WTC11 (cell line): ENCODE measurements around the gene GNAI3. TPM values are rescaled to one million over a fixed set of nuclear protein-coding genes. Genes with fewer than 3 reads are reported as not detected.

ENCODE experiments used
- ATAC-seq: fragments of 200-7000 bp; cut with Tn5 transposase; 2 replicates; pipeline ENCODE4 v1.10.0; 2021; ENCODE audit warnings: mild to moderate bottlenecking, moderate library complexity
- CTCF ChIA-PET: fragments of 300-600 bp; sonication (Branson Sonifier 250); formaldehyde crosslinking; loops from one replicate; lab custom pipeline; 2021; ENCODE audit warnings: antibody characterized with exemption; lab: Charles Lee
- POLR2A ChIA-PET: fragments of 350-600 bp; sonication (Branson Sonifier 250); formaldehyde crosslinking; loops from one replicate; lab custom pipeline; 2021; ENCODE audit warnings: antibody characterized with exemption; lab: Charles Lee
- DNase-seq: peaks from one replicate; pipeline ENCODE4 v3.0.0; 2021; ENCODE audit warnings: low spot score
- H3K27ac Mint-ChIP-seq: 2 replicates; pipeline ENCODE4 v1.8.0; 2021; ENCODE audit warnings: mixed read lengths
- H3K27me3 Mint-ChIP-seq: 2 replicates; pipeline ENCODE4 v1.8.0; 2021; ENCODE audit warnings: low read depth, mild to moderate bottlenecking, moderate library complexity, mixed read lengths
- H3K36me3 Mint-ChIP-seq: 2 replicates; pipeline ENCODE4 v1.8.0; 2021; ENCODE audit warnings: mixed read lengths
- H3K4me1 Mint-ChIP-seq: 2 replicates; pipeline ENCODE4 v1.8.0; 2022; ENCODE audit warnings: mixed read lengths
- H3K4me3 Mint-ChIP-seq: 2 replicates; pipeline ENCODE4 v1.8.0; 2021; ENCODE audit warnings: mild to moderate bottlenecking, moderate library complexity, mixed read lengths
- H3K9me3 Mint-ChIP-seq: 2 replicates; pipeline ENCODE4 v1.8.0; 2021; ENCODE audit warnings: mixed read lengths
- ESRRA ChIP-seq: sonication (generic); formaldehyde crosslinking; IDR thresholded peaks from 2 replicates; pipeline ENCODE4 v1.8.1; 2022; ENCODE audit warnings: mild to moderate bottlenecking, missing genetic modification reagents, borderline replicate concordance
- NR3C1 ChIP-seq: sonication (generic); formaldehyde crosslinking; conservative IDR thresholded peaks from 2 replicates; pipeline ENCODE4 v1.8.1; 2023; ENCODE audit warnings: low read depth, mild to moderate bottlenecking, missing genetic modification reagents
- RORB ChIP-seq: fragments of 250-450 bp; sonication (Bioruptor Pico); IDR thresholded peaks from 2 replicates; pipeline ENCODE4 v1.9.0; 2021; ENCODE audit warnings: mild to moderate bottlenecking
- SMAD4 ChIP-seq: sonication (generic); formaldehyde crosslinking; IDR thresholded peaks from 2 replicates; pipeline ENCODE4 v1.8.0; 2022; ENCODE audit warnings: mild to moderate bottlenecking, missing genetic modification reagents
- TEAD4 ChIP-seq: sonication (generic); formaldehyde crosslinking; IDR thresholded peaks from 2 replicates; pipeline ENCODE4 v1.8.0; 2022; ENCODE audit warnings: mild to moderate bottlenecking, missing genetic modification reagents
- ZNF138 ChIP-seq: sonication (generic); formaldehyde crosslinking; conservative IDR thresholded peaks from 2 replicates; pipeline ENCODE4 v1.8.1; 2022; ENCODE audit warnings: mild to moderate bottlenecking, moderate library complexity, missing genetic modification reagents
- ZNF263 ChIP-seq: sonication (generic); formaldehyde crosslinking; IDR thresholded peaks from 2 replicates; pipeline ENCODE4 v1.8.1; 2022; ENCODE audit warnings: low read depth, mild to moderate bottlenecking, moderate library complexity, missing genetic modification reagents
- ZNF416 ChIP-seq: fragments of 250-450 bp; sonication (Bioruptor Pico); IDR thresholded peaks from 2 replicates; pipeline ENCODE4 v1.9.0; 2021; ENCODE audit warnings: mild to moderate bottlenecking, inconsistent platforms
- ZNF423 ChIP-seq: fragments of 250-450 bp; sonication (Bioruptor Pico); IDR thresholded peaks from 2 replicates; pipeline ENCODE4 v2.1.2; 2022; ENCODE audit warnings: mild to moderate bottlenecking, moderate library complexity
- ZNF671 ChIP-seq: fragments of 250-450 bp; sonication (Bioruptor Pico); IDR thresholded peaks from 2 replicates; pipeline ENCODE4 v1.8.0; 2021; ENCODE audit warnings: mild to moderate bottlenecking
- total RNA-seq: library from RNA; stranded (reverse); gene quantifications from 3 replicates; pipeline ENCODE4 v1.2.3, GENCODE V29; 2021
- TF ChIP-seq, protein P1 (sequence below): sonication (generic); formaldehyde crosslinking; IDR thresholded peaks from 2 replicates; pipeline ENCODE4 v1.8.1; 2023; ENCODE audit warnings: mild to moderate bottlenecking, moderate library complexity, missing genetic modification reagents
- TF ChIP-seq, protein P2 (sequence below): fragments of 250-450 bp; sonication (Bioruptor Pico); IDR thresholded peaks from 2 replicates; pipeline ENCODE4 v1.9.0; 2021; ENCODE audit warnings: mild to moderate bottlenecking
- TF ChIP-seq, protein P3 (sequence below): fragments of 250-450 bp; sonication (Bioruptor Pico); IDR thresholded peaks from 2 replicates; pipeline ENCODE4 v2.1.2; 2022; ENCODE audit warnings: mild to moderate bottlenecking, moderate library complexity
- TF ChIP-seq, protein P4 (sequence below): fragments of 250-450 bp; sonication (Bioruptor Pico); IDR thresholded peaks from 2 replicates; pipeline ENCODE4 v1.9.0; 2021; ENCODE audit warnings: mild to moderate bottlenecking
- TF ChIP-seq, protein P5 (sequence below): fragments of 250-450 bp; sonication (Bioruptor Pico); IDR thresholded peaks from 2 replicates; pipeline ENCODE4 v1.9.0; 2021; ENCODE audit warnings: mild to moderate bottlenecking, borderline replicate concordance
- TF ChIP-seq, protein P6 (sequence below): sonication (generic); formaldehyde crosslinking; IDR thresholded peaks from 2 replicates; pipeline ENCODE4 v1.8.1; 2022; ENCODE audit warnings: missing genetic modification reagents, borderline replicate concordance
- TF ChIP-seq, protein P7 (sequence below): sonication (generic); formaldehyde crosslinking; IDR thresholded peaks from 2 replicates; pipeline ENCODE4 v1.8.0; 2022; ENCODE audit warnings: mild to moderate bottlenecking, missing genetic modification reagents

Gene GNAI3
- total RNA-seq, 1 experiment from 2014 or later = 7.2 TPM

DNA sequence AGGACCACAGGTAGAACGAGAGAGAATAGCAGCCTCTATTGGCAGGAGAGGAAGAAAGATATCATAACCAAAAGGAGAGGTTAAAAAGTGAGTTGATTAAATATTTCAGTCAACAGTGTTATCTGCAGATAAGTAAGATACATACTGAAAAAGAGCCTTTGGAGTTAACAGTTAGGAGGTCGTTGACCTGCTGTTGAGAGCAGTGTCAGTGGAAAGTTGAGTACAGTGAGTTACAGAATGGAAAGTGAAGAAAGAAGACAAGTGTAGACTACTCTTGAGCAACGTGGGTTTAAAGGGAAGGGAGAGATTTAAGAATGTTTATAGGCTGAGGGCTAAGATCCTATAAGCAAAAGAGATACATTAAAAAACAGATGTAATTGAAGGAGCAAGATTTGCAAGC lies 40.8 kb downstream of the GNAI3 start:
- Mint-ChIP-seq H3K4me3 (no peak overlapping the region), H3K4me1 (no peaks in the 10 kb centered on the region), H3K36me3 (peaks cover 45% of the 10 kb centered on the region), H3K27me3 (no peaks in the 10 kb centered on the region), H3K9me3 (no peaks in the 10 kb centered on the region), H3K27ac (no peak overlapping the region)
- DNase-seq = no peak
- no peak for ATAC-seq
- POLR2A ChIA-PET = no interaction called here
- CTCF ChIA-PET = no interaction called here
- no peak for TF ChIP-seq ZNF138 (CRISPR knock-in tag)
- TF ChIP-seq ZNF416 = no peak
- TF ChIP-seq RORB (CRISPR knock-in tag) = no peak
- TF ChIP-seq SMAD4 (CRISPR knock-in tag) = no peak
- TF ChIP-seq, protein P1, sequence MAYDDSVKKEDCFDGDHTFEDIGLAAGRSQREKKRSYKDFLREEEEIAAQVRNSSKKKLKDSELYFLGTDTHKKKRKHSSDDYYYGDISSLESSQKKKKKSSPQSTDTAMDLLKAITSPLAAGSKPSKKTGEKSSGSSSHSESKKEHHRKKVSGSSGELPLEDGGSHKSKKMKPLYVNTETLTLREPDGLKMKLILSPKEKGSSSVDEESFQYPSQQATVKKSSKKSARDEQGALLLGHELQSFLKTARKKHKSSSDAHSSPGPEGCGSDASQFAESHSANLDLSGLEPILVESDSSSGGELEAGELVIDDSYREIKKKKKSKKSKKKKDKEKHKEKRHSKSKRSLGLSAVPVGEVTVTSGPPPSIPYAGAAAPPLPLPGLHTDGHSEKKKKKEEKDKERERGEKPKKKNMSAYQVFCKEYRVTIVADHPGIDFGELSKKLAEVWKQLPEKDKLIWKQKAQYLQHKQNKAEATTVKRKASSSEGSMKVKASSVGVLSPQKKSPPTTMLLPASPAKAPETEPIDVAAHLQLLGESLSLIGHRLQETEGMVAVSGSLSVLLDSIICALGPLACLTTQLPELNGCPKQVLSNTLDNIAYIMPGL (CRISPR knock-in tag) = no peak
- TF ChIP-seq ZNF671 (CRISPR knock-in tag) = no peak
- TF ChIP-seq, protein P2, sequence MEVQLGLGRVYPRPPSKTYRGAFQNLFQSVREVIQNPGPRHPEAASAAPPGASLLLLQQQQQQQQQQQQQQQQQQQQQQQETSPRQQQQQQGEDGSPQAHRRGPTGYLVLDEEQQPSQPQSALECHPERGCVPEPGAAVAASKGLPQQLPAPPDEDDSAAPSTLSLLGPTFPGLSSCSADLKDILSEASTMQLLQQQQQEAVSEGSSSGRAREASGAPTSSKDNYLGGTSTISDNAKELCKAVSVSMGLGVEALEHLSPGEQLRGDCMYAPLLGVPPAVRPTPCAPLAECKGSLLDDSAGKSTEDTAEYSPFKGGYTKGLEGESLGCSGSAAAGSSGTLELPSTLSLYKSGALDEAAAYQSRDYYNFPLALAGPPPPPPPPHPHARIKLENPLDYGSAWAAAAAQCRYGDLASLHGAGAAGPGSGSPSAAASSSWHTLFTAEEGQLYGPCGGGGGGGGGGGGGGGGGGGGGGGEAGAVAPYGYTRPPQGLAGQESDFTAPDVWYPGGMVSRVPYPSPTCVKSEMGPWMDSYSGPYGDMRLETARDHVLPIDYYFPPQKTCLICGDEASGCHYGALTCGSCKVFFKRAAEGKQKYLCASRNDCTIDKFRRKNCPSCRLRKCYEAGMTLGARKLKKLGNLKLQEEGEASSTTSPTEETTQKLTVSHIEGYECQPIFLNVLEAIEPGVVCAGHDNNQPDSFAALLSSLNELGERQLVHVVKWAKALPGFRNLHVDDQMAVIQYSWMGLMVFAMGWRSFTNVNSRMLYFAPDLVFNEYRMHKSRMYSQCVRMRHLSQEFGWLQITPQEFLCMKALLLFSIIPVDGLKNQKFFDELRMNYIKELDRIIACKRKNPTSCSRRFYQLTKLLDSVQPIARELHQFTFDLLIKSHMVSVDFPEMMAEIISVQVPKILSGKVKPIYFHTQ (CRISPR knock-in tag) = no peak
- TF ChIP-seq, protein P3, sequence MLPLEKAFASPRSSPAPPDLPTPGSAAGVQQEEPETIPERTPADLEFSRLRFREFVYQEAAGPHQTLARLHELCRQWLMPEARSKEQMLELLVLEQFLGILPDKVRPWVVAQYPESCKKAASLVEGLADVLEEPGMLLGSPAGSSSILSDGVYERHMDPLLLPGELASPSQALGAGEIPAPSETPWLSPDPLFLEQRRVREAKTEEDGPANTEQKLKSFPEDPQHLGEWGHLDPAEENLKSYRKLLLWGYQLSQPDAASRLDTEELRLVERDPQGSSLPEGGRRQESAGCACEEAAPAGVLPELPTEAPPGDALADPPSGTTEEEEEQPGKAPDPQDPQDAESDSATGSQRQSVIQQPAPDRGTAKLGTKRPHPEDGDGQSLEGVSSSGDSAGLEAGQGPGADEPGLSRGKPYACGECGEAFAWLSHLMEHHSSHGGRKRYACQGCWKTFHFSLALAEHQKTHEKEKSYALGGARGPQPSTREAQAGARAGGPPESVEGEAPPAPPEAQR (CRISPR knock-in tag) = no peak
- TF ChIP-seq, protein P4, sequence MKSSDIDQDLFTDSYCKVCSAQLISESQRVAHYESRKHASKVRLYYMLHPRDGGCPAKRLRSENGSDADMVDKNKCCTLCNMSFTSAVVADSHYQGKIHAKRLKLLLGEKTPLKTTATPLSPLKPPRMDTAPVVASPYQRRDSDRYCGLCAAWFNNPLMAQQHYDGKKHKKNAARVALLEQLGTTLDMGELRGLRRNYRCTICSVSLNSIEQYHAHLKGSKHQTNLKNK = no peak
- TF ChIP-seq, protein P5, sequence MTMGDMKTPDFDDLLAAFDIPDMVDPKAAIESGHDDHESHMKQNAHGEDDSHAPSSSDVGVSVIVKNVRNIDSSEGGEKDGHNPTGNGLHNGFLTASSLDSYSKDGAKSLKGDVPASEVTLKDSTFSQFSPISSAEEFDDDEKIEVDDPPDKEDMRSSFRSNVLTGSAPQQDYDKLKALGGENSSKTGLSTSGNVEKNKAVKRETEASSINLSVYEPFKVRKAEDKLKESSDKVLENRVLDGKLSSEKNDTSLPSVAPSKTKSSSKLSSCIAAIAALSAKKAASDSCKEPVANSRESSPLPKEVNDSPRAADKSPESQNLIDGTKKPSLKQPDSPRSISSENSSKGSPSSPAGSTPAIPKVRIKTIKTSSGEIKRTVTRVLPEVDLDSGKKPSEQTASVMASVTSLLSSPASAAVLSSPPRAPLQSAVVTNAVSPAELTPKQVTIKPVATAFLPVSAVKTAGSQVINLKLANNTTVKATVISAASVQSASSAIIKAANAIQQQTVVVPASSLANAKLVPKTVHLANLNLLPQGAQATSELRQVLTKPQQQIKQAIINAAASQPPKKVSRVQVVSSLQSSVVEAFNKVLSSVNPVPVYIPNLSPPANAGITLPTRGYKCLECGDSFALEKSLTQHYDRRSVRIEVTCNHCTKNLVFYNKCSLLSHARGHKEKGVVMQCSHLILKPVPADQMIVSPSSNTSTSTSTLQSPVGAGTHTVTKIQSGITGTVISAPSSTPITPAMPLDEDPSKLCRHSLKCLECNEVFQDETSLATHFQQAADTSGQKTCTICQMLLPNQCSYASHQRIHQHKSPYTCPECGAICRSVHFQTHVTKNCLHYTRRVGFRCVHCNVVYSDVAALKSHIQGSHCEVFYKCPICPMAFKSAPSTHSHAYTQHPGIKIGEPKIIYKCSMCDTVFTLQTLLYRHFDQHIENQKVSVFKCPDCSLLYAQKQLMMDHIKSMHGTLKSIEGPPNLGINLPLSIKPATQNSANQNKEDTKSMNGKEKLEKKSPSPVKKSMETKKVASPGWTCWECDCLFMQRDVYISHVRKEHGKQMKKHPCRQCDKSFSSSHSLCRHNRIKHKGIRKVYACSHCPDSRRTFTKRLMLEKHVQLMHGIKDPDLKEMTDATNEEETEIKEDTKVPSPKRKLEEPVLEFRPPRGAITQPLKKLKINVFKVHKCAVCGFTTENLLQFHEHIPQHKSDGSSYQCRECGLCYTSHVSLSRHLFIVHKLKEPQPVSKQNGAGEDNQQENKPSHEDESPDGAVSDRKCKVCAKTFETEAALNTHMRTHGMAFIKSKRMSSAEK (CRISPR knock-in tag) = no peak
- TF ChIP-seq NR3C1 = no peak
- no peak for TF ChIP-seq ZNF263
- TF ChIP-seq ZNF423 (CRISPR knock-in tag) = no peak
- TF ChIP-seq, protein P6, sequence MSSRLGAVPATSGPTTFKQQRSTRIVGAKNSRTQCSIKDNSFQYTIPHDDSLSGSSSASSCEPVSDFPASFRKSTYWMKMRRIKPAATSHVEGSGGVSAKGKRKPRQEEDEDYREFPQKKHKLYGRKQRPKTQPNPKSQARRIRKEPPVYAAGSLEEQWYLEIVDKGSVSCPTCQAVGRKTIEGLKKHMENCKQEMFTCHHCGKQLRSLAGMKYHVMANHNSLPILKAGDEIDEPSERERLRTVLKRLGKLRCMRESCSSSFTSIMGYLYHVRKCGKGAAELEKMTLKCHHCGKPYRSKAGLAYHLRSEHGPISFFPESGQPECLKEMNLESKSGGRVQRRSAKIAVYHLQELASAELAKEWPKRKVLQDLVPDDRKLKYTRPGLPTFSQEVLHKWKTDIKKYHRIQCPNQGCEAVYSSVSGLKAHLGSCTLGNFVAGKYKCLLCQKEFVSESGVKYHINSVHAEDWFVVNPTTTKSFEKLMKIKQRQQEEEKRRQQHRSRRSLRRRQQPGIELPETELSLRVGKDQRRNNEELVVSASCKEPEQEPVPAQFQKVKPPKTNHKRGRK (CRISPR knock-in tag) = no peak
- TF ChIP-seq, protein P7, sequence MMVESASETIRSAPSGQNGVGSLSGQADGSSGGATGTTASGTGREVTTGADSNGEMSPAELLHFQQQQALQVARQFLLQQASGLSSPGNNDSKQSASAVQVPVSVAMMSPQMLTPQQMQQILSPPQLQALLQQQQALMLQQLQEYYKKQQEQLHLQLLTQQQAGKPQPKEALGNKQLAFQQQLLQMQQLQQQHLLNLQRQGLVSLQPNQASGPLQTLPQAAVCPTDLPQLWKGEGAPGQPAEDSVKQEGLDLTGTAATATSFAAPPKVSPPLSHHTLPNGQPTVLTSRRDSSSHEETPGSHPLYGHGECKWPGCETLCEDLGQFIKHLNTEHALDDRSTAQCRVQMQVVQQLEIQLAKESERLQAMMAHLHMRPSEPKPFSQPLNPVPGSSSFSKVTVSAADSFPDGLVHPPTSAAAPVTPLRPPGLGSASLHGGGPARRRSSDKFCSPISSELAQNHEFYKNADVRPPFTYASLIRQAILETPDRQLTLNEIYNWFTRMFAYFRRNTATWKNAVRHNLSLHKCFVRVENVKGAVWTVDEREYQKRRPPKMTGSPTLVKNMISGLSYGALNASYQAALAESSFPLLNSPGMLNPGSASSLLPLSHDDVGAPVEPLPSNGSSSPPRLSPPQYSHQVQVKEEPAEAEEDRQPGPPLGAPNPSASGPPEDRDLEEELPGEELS (CRISPR knock-in tag) = no peak
- no peak for TF ChIP-seq TEAD4 (CRISPR knock-in tag)
- TF ChIP-seq ESRRA (CRISPR knock-in tag) = no peak
